WTC11 (cell line): ENCODE measurements around the gene PDLIM1. TPM values are rescaled to one million over a fixed set of nuclear protein-coding genes. Genes with fewer than 3 reads are reported as not detected.

Source experiments
- ATAC-seq: fragments of 200-7000 bp; cut with Tn5 transposase; 2 replicates; pipeline ENCODE4 v1.10.0; 2021; ENCODE audit warnings: mild to moderate bottlenecking, moderate library complexity
- CTCF ChIA-PET: fragments of 300-600 bp; sonication (Branson Sonifier 250); formaldehyde crosslinking; loops from one replicate; lab custom pipeline; 2021; ENCODE audit warnings: antibody characterized with exemption; lab: Charles Lee
- POLR2A ChIA-PET: fragments of 350-600 bp; sonication (Branson Sonifier 250); formaldehyde crosslinking; loops from one replicate; lab custom pipeline; 2021; ENCODE audit warnings: antibody characterized with exemption; lab: Charles Lee
- DNase-seq: peaks from one replicate; pipeline ENCODE4 v3.0.0; 2021; ENCODE audit warnings: low spot score
- H3K27ac Mint-ChIP-seq: 2 replicates; pipeline ENCODE4 v1.8.0; 2021; ENCODE audit warnings: mixed read lengths
- H3K27me3 Mint-ChIP-seq: 2 replicates; pipeline ENCODE4 v1.8.0; 2021; ENCODE audit warnings: low read depth, mild to moderate bottlenecking, moderate library complexity, mixed read lengths
- H3K36me3 Mint-ChIP-seq: 2 replicates; pipeline ENCODE4 v1.8.0; 2021; ENCODE audit warnings: mixed read lengths
- H3K4me1 Mint-ChIP-seq: 2 replicates; pipeline ENCODE4 v1.8.0; 2022; ENCODE audit warnings: mixed read lengths
- H3K4me3 Mint-ChIP-seq: 2 replicates; pipeline ENCODE4 v1.8.0; 2021; ENCODE audit warnings: mild to moderate bottlenecking, moderate library complexity, mixed read lengths
- H3K9me3 Mint-ChIP-seq: 2 replicates; pipeline ENCODE4 v1.8.0; 2021; ENCODE audit warnings: mixed read lengths
- ATF3 ChIP-seq: sonication (generic); formaldehyde crosslinking; conservative IDR thresholded peaks from 2 replicates; pipeline ENCODE4 v1.8.1; 2022; ENCODE audit warnings: mild to moderate bottlenecking, missing genetic modification reagents
- CREM ChIP-seq: sonication (generic); formaldehyde crosslinking; IDR thresholded peaks from 2 replicates; pipeline ENCODE4 v1.8.1; 2022; ENCODE audit warnings: mild to moderate bottlenecking, missing genetic modification reagents, moderate library complexity
- EMX1 ChIP-seq: fragments of 250-450 bp; sonication (Bioruptor Pico); IDR thresholded peaks from 2 replicates; pipeline ENCODE4 v1.8.0; 2021; ENCODE audit warnings: mild to moderate bottlenecking
- FOXK1 ChIP-seq: sonication (generic); formaldehyde crosslinking; IDR thresholded peaks from 2 replicates; pipeline ENCODE4 v1.8.0; 2022; ENCODE audit warnings: mild to moderate bottlenecking, moderate library complexity, missing genetic modification reagents
- FOXP1 ChIP-seq: sonication (generic); formaldehyde crosslinking; IDR thresholded peaks from 2 replicates; pipeline ENCODE4 v1.8.0; 2022; ENCODE audit warnings: missing genetic modification reagents, mild to moderate bottlenecking, moderate library complexity, borderline replicate concordance
- GABPB1 ChIP-seq: sonication (generic); formaldehyde crosslinking; IDR thresholded peaks from 2 replicates; pipeline ENCODE4 v1.8.1; 2023; ENCODE audit warnings: mild to moderate bottlenecking, missing genetic modification reagents
- MXD4 ChIP-seq: fragments of 250-450 bp; sonication (Bioruptor Pico); IDR thresholded peaks from 2 replicates; pipeline ENCODE4 v1.8.0; 2021; ENCODE audit warnings: mild to moderate bottlenecking, moderate library complexity, borderline replicate concordance
- NFATC4 ChIP-seq: fragments of 250-450 bp; sonication (Bioruptor Pico); IDR thresholded peaks from 2 replicates; pipeline ENCODE4 v1.9.0; 2021; ENCODE audit warnings: mild to moderate bottlenecking
- NFYB ChIP-seq: sonication (generic); formaldehyde crosslinking; conservative IDR thresholded peaks from 2 replicates; pipeline ENCODE4 v1.8.0; 2022; ENCODE audit warnings: low read depth, missing genetic modification reagents
- PRDM15 ChIP-seq: sonication (generic); formaldehyde crosslinking; IDR thresholded peaks from 2 replicates; pipeline ENCODE4 v1.8.0; 2022; ENCODE audit warnings: missing genetic modification reagents
- SMAD4 ChIP-seq: sonication (generic); formaldehyde crosslinking; IDR thresholded peaks from 2 replicates; pipeline ENCODE4 v1.8.0; 2022; ENCODE audit warnings: mild to moderate bottlenecking, missing genetic modification reagents
- STAT6 ChIP-seq: sonication (generic); formaldehyde crosslinking; conservative IDR thresholded peaks from 2 replicates; pipeline ENCODE4 v1.8.1; 2023; ENCODE audit warnings: mild to moderate bottlenecking, low read depth, missing genetic modification reagents, moderate library complexity
- ZBTB21 ChIP-seq: sonication (generic); formaldehyde crosslinking; IDR thresholded peaks from 2 replicates; pipeline ENCODE4 v1.8.1; 2023; ENCODE audit warnings: mild to moderate bottlenecking, missing genetic modification reagents, borderline replicate concordance
- ZNF281 ChIP-seq: sonication (generic); formaldehyde crosslinking; IDR thresholded peaks from 2 replicates; pipeline ENCODE4 v1.8.0; 2023; ENCODE audit warnings: mild to moderate bottlenecking, missing genetic modification reagents
- ZNF317 ChIP-seq: sonication (generic); formaldehyde crosslinking; IDR thresholded peaks from 2 replicates; pipeline ENCODE4 v1.8.1; 2023; ENCODE audit warnings: low read depth, mild to moderate bottlenecking, moderate library complexity, missing genetic modification reagents, borderline replicate concordance
- ZNF423 ChIP-seq: fragments of 250-450 bp; sonication (Bioruptor Pico); IDR thresholded peaks from 2 replicates; pipeline ENCODE4 v2.1.2; 2022; ENCODE audit warnings: mild to moderate bottlenecking, moderate library complexity
- ZNF671 ChIP-seq: fragments of 250-450 bp; sonication (Bioruptor Pico); IDR thresholded peaks from 2 replicates; pipeline ENCODE4 v1.8.0; 2021; ENCODE audit warnings: mild to moderate bottlenecking
- total RNA-seq: library from RNA; stranded (reverse); gene quantifications from 3 replicates; pipeline ENCODE4 v1.2.3, GENCODE V29; 2021
- TF ChIP-seq, protein P1 (sequence below): sonication (generic); formaldehyde crosslinking; IDR thresholded peaks from 2 replicates; pipeline ENCODE4 v1.8.0; 2022; ENCODE audit warnings: mild to moderate bottlenecking, missing genetic modification reagents
- TF ChIP-seq, protein P2 (sequence below): fragments of 250-450 bp; sonication (Bioruptor Pico); IDR thresholded peaks from 2 replicates; pipeline ENCODE4 v1.9.0; 2021; ENCODE audit warnings: mild to moderate bottlenecking
- TF ChIP-seq, protein P3 (sequence below): sonication (generic); formaldehyde crosslinking; IDR thresholded peaks from 2 replicates; pipeline ENCODE4 v1.8.1; 2022; ENCODE audit warnings: mild to moderate bottlenecking, moderate library complexity, missing genetic modification reagents

Gene PDLIM1
- total RNA-seq, 1 experiment from 2014 or later: 223 TPM

- H3K36me3 Mint-ChIP-seq: peaks cover 55% of the 10 kb centered on the region
- TF ChIP-seq ZNF281 (no peak), FOXK1 (no peak), ZNF423 (no peak), ZNF317 (CRISPR knock-in tag) (no peak), ZBTB21 (CRISPR knock-in tag) (no peak)
- TF ChIP-seq, protein P1, sequence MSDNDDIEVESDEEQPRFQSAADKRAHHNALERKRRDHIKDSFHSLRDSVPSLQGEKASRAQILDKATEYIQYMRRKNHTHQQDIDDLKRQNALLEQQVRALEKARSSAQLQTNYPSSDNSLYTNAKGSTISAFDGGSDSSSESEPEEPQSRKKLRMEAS (CRISPR knock-in tag): no peak
- TF ChIP-seq, all 79 proteins: peak for 0
- ChIA-PET POLR2A (no interaction called here), CTCF (no interaction called here)
- H3K4me3 Mint-ChIP-seq: no peak overlapping the region
- H3K4me1 Mint-ChIP-seq: peaks cover 56% of the 10 kb centered on the region
- H3K27me3 Mint-ChIP-seq: no peaks in the 10 kb centered on the region
- H3K27ac Mint-ChIP-seq: no peak overlapping the region
- H3K9me3 Mint-ChIP-seq: no peaks in the 10 kb centered on the region
- DNase-seq: no peak
- ATAC-seq: no peak
These were observed 23.6 kb downstream of the PDLIM1 start for GRCh38 chr10:95267251-95267650.

DNA sequence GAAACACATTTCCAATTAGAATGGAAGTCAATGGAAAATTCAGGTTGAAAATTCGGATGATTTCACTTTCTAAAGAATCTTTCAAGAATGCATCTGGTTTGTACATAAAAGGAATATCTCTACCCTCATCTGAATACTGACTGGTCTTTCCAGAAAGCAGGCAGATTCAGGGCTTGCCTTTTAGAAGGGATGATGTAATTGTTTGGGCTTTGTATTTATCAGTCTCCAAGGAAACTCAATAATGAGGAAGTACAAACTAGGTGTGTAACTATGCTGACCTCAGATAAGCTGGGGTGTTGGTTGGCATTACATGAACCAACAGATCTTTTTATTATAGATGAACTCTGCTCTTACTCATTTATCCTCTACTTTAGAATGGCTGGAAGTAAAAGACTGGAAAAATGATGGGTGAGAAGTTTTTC, 24.1 kb downstream of the PDLIM1 start:
- H3K9me3 Mint-ChIP-seq: no peaks in the 10 kb centered on the region
- H3K4me1 Mint-ChIP-seq: peaks cover 61% of the 10 kb centered on the region
- ATAC-seq (no peak), DNase-seq (no peak)
- no peak overlapping the region for H3K4me3 Mint-ChIP-seq
- H3K27me3 Mint-ChIP-seq: no peaks in the 10 kb centered on the region
- H3K36me3 Mint-ChIP-seq: peaks cover 57% of the 10 kb centered on the region
- H3K27ac Mint-ChIP-seq: peak overlapping the region; percentile 97
- ChIA-PET POLR2A (no interaction called here), CTCF (interaction anchor here (3.1 kb wide), 1 partner anchor 20 kb away, joined by 22 read pairs; no protein-coding TSS in a partner anchor)
- no peak for TF ChIP-seq CREM (CRISPR knock-in tag)
- TF ChIP-seq ATF3: no peak
- TF ChIP-seq ZNF671 (CRISPR knock-in tag): no peak
- TF ChIP-seq, protein P2, sequence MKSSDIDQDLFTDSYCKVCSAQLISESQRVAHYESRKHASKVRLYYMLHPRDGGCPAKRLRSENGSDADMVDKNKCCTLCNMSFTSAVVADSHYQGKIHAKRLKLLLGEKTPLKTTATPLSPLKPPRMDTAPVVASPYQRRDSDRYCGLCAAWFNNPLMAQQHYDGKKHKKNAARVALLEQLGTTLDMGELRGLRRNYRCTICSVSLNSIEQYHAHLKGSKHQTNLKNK (CRISPR knock-in tag): no peak
- TF ChIP-seq SMAD4 (CRISPR knock-in tag): no peak
- TF ChIP-seq MXD4 (CRISPR knock-in tag): no peak
- TF ChIP-seq EMX1 (CRISPR knock-in tag): no peak
- TF ChIP-seq ZNF423: no peak
- TF ChIP-seq STAT6: no peak
- TF ChIP-seq GABPB1 (CRISPR knock-in tag): no peak
- TF ChIP-seq, protein P3, sequence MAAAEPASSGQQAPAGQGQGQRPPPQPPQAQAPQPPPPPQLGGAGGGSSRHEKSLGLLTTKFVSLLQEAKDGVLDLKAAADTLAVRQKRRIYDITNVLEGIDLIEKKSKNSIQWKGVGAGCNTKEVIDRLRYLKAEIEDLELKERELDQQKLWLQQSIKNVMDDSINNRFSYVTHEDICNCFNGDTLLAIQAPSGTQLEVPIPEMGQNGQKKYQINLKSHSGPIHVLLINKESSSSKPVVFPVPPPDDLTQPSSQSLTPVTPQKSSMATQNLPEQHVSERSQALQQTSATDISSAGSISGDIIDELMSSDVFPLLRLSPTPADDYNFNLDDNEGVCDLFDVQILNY: no peak
- no peak for TF ChIP-seq PRDM15
- TF ChIP-seq ZBTB21 (CRISPR knock-in tag): no peak
- no peak for TF ChIP-seq NFATC4 (CRISPR knock-in tag)
- no peak for TF ChIP-seq FOXK1
- TF ChIP-seq NFYB (CRISPR knock-in tag): no peak
- TF ChIP-seq FOXP1 (CRISPR knock-in tag): no peak
